GM12878 (cell line): ENCODE data around the gene CD9. TPM values are rescaled to one million over a fixed set of nuclear protein-coding genes. Genes with fewer than 3 reads are reported as not detected.

Experiments
- ATAC-seq: fragments of 200-7000 bp; cut with Tn5 transposase; 3 replicates; pipeline ENCODE4 v1.9.1; 2020; ENCODE audit warnings: mild to moderate bottlenecking, moderate library complexity
- BruUV-seq: library from RNA; stranded (reverse); fragments of 400-500 nt; replicated peaks from 2 replicates; lab custom pipeline; 2021; lab: Mats Ljungman, UMichigan
- CTCF ChIA-PET: fragments of 300-600 bp; sonication (Branson Sonifier 250); formaldehyde crosslinking; extraction: SDS; loops from one replicate; lab custom pipeline; 2021; ENCODE audit warnings: inconsistent platforms; lab: Yijun Ruan, JAX
- POLR2A ChIA-PET: fragments of 350-600 bp; formaldehyde crosslinking; extraction: SDS; loops from one replicate; lab custom pipeline; 2021; ENCODE audit warnings: inconsistent platforms; lab: Charles Lee
- RAD21 ChIA-PET: fragments of 300-600 bp; sonication (Branson Sonifier 250); formaldehyde crosslinking; loops from one replicate; lab custom pipeline; 2023; ENCODE audit warnings: antibody characterized with exemption; ENCODE audit not compliant: unreplicated experiment; lab: Charles Lee
- SMC1A ChIA-PET: fragments of 300-600 bp; sonication (Branson Sonifier 250); formaldehyde crosslinking; loops from one replicate; lab custom pipeline; 2023; ENCODE audit not compliant: unreplicated experiment, uncharacterized antibody; lab: Charles Lee
- DNase-seq: peaks from one replicate; pipeline ENCODE4 v3.0.0-alpha.2; 2011; ENCODE audit warnings: low read depth, low spot score
- FAIRE-seq: peaks from 3 replicates; lab custom pipeline; 2011; peaks lifted over from hg19 to GRCh38; lab: Jason Lieb, UNC
- H2AFZ ChIP-seq: 2 replicates; pipeline ENCODE4 v1.6.0; 2011; ENCODE audit warnings: low read depth, low read length, control low read depth; ENCODE audit not compliant: control insufficient read depth
- H3K27ac ChIP-seq: 2 replicates; pipeline ENCODE4 v1.5.1; 2011; ENCODE audit warnings: control low read depth; ENCODE audit not compliant: control insufficient read depth, insufficient read depth
- H3K27me3 ChIP-seq, 2 experiments: replicated peaks in 1 of 2; 2 replicates each; pipeline versions ENCODE4 v1.6.0 to v1.6.1; 2011; ENCODE audit warnings: low read length in 1 of 2; ENCODE audit not compliant: control insufficient read depth in 2 of 2, insufficient read depth in 2 of 2
- H3K36me3 ChIP-seq, 2 experiments: 2 replicates each; pipeline ENCODE4 v1.5.1; 2011; ENCODE audit warnings: low read length in 1 of 2; ENCODE audit not compliant: control insufficient read depth in 2 of 2, insufficient read depth in 2 of 2
- H3K4me1 ChIP-seq: 2 replicates; pipeline ENCODE4 v1.6.1; 2011; ENCODE audit warnings: mild to moderate bottlenecking, low read length, moderate library complexity, mixed read lengths; ENCODE audit not compliant: control insufficient read depth, insufficient read depth
- H3K4me2 ChIP-seq: 2 replicates; pipeline ENCODE4 v1.6.0; 2011; ENCODE audit warnings: control low read depth; ENCODE audit not compliant: control insufficient read depth, insufficient read depth
- H3K4me3 ChIP-seq: fragments of 200-600 bp; sonication (generic); 2 replicates; pipeline ENCODE4 v1.5.1; 2016
- H3K79me2 ChIP-seq: 2 replicates; pipeline ENCODE4 v1.6.0; 2011; ENCODE audit warnings: low read length; ENCODE audit not compliant: control insufficient read depth, insufficient read depth
- H3K9ac ChIP-seq: 2 replicates; pipeline ENCODE4 v1.8.0; 2011; ENCODE audit warnings: low read length, control low read depth, mixed read lengths; ENCODE audit not compliant: control insufficient read depth, insufficient read depth
- H3K9me3 ChIP-seq: replicated peaks from 3 replicates; pipeline ENCODE4 v1.5.1; 2011; ENCODE audit warnings: mild to moderate bottlenecking, low read length; ENCODE audit not compliant: control insufficient read depth, insufficient read depth
- H4K20me1 ChIP-seq: 2 replicates; pipeline ENCODE4 v1.6.0; 2011; ENCODE audit not compliant: control insufficient read depth, insufficient read depth
- CREM ChIP-seq: IDR thresholded peaks from 2 replicates; pipeline ENCODE4 v1.6.1; 2014; ENCODE audit warnings: antibody characterized with exemption, low read depth
- ETV6 ChIP-seq, 2 experiments: fragments of 450-650 bp in 1 of 2; IDR thresholded peaks in 1 of 2; conservative IDR thresholded peaks in 1 of 2; 2 replicates each; pipeline ENCODE4 v1.6.1; 2014; ENCODE audit warnings: antibody characterized with exemption in 1 of 2, borderline replicate concordance in 1 of 2, low read depth in 1 of 2, mild to moderate bottlenecking in 1 of 2, moderate library complexity in 1 of 2
- FOS ChIP-seq: IDR thresholded peaks from 3 replicates; pipeline ENCODE4 v1.6.1; 2011; ENCODE audit warnings: borderline replicate concordance; ENCODE audit not compliant: insufficient read length; ENCODE audit errors: extremely low read depth
- RAD21 ChIP-seq: IDR thresholded peaks from 2 replicates; pipeline ENCODE4 v1.6.1; 2011; ENCODE audit warnings: mild to moderate bottlenecking, low read depth, low read length, moderate library complexity; ENCODE audit not compliant: insufficient read depth
- RFX5 ChIP-seq: IDR thresholded peaks from 2 replicates; pipeline ENCODE4 v1.6.1; 2011; ENCODE audit warnings: low read depth, low read length, improper control_type of control experiment
- SMC3 ChIP-seq: IDR thresholded peaks from 2 replicates; pipeline ENCODE4 v1.6.1; 2011; ENCODE audit warnings: low read length, improper control_type of control experiment, borderline replicate concordance
- SREBF1 ChIP-seq: IDR thresholded peaks from 2 replicates; pipeline ENCODE4 v1.6.1; 2012; ENCODE audit warnings: mild to moderate bottlenecking, low read length
- ZNF207 ChIP-seq: fragments of 450-650 bp; IDR thresholded peaks from 2 replicates; pipeline ENCODE4 v1.6.1; 2014; ENCODE audit warnings: antibody characterized with exemption, mild to moderate bottlenecking, borderline replicate concordance
- ZNF274 ChIP-seq: IDR thresholded peaks from one replicate; pipeline ENCODE4 v1.8.0; 2011; ENCODE audit not compliant: insufficient read length, insufficient read depth
- ZNF622 ChIP-seq: fragments of 450-650 bp; IDR thresholded peaks from 2 replicates; pipeline ENCODE4 v1.6.1; 2017; ENCODE audit warnings: mild to moderate bottlenecking, inconsistent platforms
- WGBS: methylation state at CpG from one replicate; pipeline ENCODE4 v1.1.6; 2016; ENCODE audit warnings: low lambda C conversion rate; ENCODE audit not compliant: insufficient replicate concordance, insufficient coverage; ENCODE audit errors: missing lambda C conversion rate; 5-methylcytosine and 5-hydroxymethylcytosine counted together
- in situ Hi-C: fragments of 300-500 bp; cut with MboI; formaldehyde crosslinking; loops from 9 replicates; pipeline ENCODE4 v1.14.3; 2018; ENCODE audit warnings: mixed read lengths
- intact Hi-C: fragments of 100-400 bp; cut with micrococcal nuclease; formaldehyde crosslinking; loops from one replicate; pipeline ENCODE4 v1.14.2; 2022; ENCODE audit not compliant: unreplicated experiment
- polyA plus RNA-seq, 11 experiments: library from polyadenylated mRNA; depleted of rRNA in 4 of 11; unstranded in 6 of 11; stranded (reverse) in 5 of 11; fragments of >200 nt; fragmentation: Nextera tagmentation in 4 of 11; fragmentation: Illumina TruSeq in 1 of 11; extraction: Ambion mirVana in 4 of 11; extraction: Trizol in 1 of 11; gene quantifications; 1 replicate in 1 of 11; 2 replicates in 10 of 11; pipeline versions ENCODE4 v1.2.1 to v1.2.3, GENCODE V29; 2011 to 2016; ENCODE audit warnings: inconsistent platforms in 2 of 11, missing spikeins in 2 of 11, low read depth in 1 of 11
- total RNA-seq, 4 experiments: library from RNA; depleted of rRNA in 3 of 4; stranded (reverse); fragments of >200 nt in 3 of 4; fragmentation: Illumina TruSeq in 1 of 4; extraction: Trizol in 1 of 4; gene quantifications; 2 replicates each; pipeline versions ENCODE4 v1.2.1 to v1.2.3, GENCODE V29; 2013 to 2021
- TF ChIP-seq, protein P1 (sequence below): fragments of 450-650 bp; IDR thresholded peaks from 2 replicates; pipeline ENCODE4 v1.6.1; 2017; ENCODE audit warnings: mild to moderate bottlenecking, moderate library complexity
- TF ChIP-seq, protein P2 (sequence below): fragments of 450-650 bp; IDR thresholded peaks from 2 replicates; pipeline ENCODE4 v1.6.1; 2017; ENCODE audit warnings: mild to moderate bottlenecking
- TF ChIP-seq, protein P3 (sequence below): fragments of 450-650 bp; IDR thresholded peaks from 2 replicates; pipeline ENCODE4 v1.6.1; 2017; ENCODE audit warnings: antibody characterized with exemption, mild to moderate bottlenecking, moderate library complexity

The CD9 gene
- total and polyA plus RNA-seq, 10 of the 15 experiments (the other 5 are each of a cell fraction or from before 2014, with no cell fraction given) = 4.8 to 29.9 (median 9.7) TPM

DNA sequence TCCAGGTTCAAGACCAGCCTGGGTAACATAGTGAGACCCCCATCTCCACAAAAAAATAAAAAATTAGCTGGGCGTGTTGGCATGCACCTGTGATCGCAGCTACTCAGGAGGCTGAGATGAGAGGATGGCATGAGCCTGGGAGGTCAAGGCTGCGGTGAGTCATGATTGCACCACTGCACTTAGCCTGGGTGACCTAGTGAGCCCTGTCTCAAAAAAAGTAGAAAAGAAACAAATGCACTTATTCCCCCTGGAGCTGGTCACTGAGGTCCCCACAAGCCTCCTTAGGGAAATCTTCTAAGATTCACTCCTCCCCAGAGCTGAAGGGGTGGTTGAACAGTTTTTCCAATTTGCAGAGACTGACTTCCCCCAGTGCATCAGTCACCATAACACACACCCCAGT, 1.6 kb downstream of the CD9 start (continued):
- TF ChIP-seq, protein P1, sequence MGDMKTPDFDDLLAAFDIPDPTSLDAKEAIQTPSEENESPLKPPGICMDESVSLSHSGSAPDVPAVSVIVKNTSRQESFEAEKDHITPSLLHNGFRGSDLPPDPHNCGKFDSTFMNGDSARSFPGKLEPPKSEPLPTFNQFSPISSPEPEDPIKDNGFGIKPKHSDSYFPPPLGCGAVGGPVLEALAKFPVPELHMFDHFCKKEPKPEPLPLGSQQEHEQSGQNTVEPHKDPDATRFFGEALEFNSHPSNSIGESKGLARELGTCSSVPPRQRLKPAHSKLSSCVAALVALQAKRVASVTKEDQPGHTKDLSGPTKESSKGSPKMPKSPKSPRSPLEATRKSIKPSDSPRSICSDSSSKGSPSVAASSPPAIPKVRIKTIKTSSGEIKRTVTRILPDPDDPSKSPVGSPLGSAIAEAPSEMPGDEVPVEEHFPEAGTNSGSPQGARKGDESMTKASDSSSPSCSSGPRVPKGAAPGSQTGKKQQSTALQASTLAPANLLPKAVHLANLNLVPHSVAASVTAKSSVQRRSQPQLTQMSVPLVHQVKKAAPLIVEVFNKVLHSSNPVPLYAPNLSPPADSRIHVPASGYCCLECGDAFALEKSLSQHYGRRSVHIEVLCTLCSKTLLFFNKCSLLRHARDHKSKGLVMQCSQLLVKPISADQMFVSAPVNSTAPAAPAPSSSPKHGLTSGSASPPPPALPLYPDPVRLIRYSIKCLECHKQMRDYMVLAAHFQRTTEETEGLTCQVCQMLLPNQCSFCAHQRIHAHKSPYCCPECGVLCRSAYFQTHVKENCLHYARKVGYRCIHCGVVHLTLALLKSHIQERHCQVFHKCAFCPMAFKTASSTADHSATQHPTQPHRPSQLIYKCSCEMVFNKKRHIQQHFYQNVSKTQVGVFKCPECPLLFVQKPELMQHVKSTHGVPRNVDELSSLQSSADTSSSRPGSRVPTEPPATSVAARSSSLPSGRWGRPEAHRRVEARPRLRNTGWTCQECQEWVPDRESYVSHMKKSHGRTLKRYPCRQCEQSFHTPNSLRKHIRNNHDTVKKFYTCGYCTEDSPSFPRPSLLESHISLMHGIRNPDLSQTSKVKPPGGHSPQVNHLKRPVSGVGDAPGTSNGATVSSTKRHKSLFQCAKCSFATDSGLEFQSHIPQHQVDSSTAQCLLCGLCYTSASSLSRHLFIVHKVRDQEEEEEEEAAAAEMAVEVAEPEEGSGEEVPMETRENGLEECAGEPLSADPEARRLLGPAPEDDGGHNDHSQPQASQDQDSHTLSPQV = no peak
- no peak for TF ChIP-seq CREM
- TF ChIP-seq, protein P2, sequence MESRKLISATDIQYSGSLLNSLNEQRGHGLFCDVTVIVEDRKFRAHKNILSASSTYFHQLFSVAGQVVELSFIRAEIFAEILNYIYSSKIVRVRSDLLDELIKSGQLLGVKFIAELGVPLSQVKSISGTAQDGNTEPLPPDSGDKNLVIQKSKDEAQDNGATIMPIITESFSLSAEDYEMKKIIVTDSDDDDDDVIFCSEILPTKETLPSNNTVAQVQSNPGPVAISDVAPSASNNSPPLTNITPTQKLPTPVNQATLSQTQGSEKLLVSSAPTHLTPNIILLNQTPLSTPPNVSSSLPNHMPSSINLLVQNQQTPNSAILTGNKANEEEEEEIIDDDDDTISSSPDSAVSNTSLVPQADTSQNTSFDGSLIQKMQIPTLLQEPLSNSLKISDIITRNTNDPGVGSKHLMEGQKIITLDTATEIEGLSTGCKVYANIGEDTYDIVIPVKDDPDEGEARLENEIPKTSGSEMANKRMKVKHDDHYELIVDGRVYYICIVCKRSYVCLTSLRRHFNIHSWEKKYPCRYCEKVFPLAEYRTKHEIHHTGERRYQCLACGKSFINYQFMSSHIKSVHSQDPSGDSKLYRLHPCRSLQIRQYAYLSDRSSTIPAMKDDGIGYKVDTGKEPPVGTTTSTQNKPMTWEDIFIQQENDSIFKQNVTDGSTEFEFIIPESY = no peak

DNA sequence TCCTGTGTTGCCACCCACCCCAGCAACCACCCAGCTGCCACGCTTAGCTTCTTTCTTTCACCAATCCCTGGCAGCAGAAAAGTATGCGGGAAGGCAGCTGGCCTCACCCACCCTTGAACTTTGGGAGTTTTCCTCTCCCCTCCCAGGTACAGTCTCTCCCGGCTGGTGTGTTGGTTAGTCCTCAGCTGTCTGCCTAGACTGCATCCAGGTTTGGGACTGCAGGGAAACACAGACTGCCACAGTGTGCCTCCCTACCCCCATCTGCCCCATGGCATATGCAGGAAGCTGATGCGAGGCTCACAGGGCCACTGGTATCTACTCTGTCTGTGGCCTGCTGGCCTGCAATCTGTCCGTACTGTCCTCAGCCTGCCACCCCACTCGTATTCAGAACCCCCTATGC, 2.1 kb downstream of the CD9 start:
- Histone ChIP-seq H3K4me3 (no peak overlapping the region), H3K36me3 (no peaks in the 10 kb centered on the region), H3K9me3 (no peaks in the 10 kb centered on the region), H3K4me1 (no peaks in the 10 kb centered on the region; the same call in 1 of the 2 replicates), H3K27ac (no peak overlapping the region), H3K9ac (no peak overlapping the region), H4K20me1 (no peaks in the 10 kb centered on the region), H3K4me2 (no peak overlapping the region), H3K79me2 (no peaks in the 10 kb centered on the region), H2AFZ (no peak overlapping the region), H3K27me3 (peaks cover 2 to 24% of the 10 kb centered on the region in 2 experiments; a peak in 3 of 4 replicates)
- in situ Hi-C loops (no loop called here), intact Hi-C loops (no loop called here)
- BruUV-seq = no TSS peak
- WGBS = 33% methylated on average over 6 of the region's 6 CpGs
- POLR2A ChIA-PET = interaction anchor here (0.7 to 4.7 kb wide), 7 partner anchors 7 to 75 kb away, joined by 3 to 43 read pairs (median 6); no protein-coding TSS in a partner anchor
- SMC1A ChIA-PET = interaction anchor here (1.2 to 9.4 kb wide), 9 partner anchors 10 to 82 kb away, joined by 3 to 72 read pairs (median 7); no protein-coding TSS in a partner anchor
- no peak for ATAC-seq
- FAIRE-seq = no peak
- RAD21 ChIA-PET = interaction anchor here (0.7 to 17.5 kb wide), 12 partner anchors 18 to 214 kb away, joined by 3 to 304 read pairs (median 4); no protein-coding TSS in a partner anchor
- CTCF ChIA-PET = interaction anchor here (0.5 to 21.0 kb wide), 10 partner anchors 11 to 951 kb away, joined by 3 to 401 read pairs (median 6); no protein-coding TSS in a partner anchor
- no peak for DNase-seq
- TF ChIP-seq RAD21 (no peak), ZNF207 (no peak), FOS (no peak), SREBF1 (no peak), ZNF622 (no peak), ZNF274 (no peak), RFX5 (no peak), ETV6 (conservative IDR thresholded peaks at IDR 0.05 in 1 of 2, IDR thresholded peaks at IDR 0.05 in 1 of 2; ENCODE audit: borderline replicate concordance in 1 of 2, low read depth in 1 of 2) (no peak), SMC3 (no peak)
- TF ChIP-seq, protein P3, sequence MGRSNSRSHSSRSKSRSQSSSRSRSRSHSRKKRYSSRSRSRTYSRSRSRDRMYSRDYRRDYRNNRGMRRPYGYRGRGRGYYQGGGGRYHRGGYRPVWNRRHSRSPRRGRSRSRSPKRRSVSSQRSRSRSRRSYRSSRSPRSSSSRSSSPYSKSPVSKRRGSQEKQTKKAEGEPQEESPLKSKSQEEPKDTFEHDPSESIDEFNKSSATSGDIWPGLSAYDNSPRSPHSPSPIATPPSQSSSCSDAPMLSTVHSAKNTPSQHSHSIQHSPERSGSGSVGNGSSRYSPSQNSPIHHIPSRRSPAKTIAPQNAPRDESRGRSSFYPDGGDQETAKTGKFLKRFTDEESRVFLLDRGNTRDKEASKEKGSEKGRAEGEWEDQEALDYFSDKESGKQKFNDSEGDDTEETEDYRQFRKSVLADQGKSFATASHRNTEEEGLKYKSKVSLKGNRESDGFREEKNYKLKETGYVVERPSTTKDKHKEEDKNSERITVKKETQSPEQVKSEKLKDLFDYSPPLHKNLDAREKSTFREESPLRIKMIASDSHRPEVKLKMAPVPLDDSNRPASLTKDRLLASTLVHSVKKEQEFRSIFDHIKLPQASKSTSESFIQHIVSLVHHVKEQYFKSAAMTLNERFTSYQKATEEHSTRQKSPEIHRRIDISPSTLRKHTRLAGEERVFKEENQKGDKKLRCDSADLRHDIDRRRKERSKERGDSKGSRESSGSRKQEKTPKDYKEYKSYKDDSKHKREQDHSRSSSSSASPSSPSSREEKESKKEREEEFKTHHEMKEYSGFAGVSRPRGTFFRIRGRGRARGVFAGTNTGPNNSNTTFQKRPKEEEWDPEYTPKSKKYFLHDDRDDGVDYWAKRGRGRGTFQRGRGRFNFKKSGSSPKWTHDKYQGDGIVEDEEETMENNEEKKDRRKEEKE = no peak
